Regular cardiac myocyte (primary cell): ENCODE results near the gene LDLRAD2. TPM values are rescaled to one million over a fixed set of nuclear protein-coding genes. Genes with fewer than 3 reads are reported as not detected.

Source experiments
- total RNA-seq: library from RNA; depleted of rRNA; stranded (reverse); fragments of >200 nt; gene quantifications from 2 replicates; pipeline ENCODE4 v1.2.3, GENCODE V29; 2014

LDLRAD2 gene, protein sequence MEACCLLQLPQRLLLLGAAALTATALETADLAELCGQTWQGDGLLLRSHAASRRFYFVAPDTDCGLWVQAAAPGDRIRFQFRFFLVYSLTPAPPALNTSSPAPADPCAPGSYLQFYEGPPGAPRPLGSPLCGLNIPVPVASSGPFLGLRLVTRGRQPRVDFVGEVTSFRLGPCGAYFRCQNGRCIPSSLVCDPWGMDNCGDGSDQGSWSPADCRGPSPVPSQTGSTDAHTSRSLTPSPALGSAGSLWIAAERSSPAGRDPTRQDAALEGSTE
- total RNA-seq, result 0.28 TPM in 1 of 2 replicates, not detected in the other

GRCh38 chr1:21811875-21812305 lies at the start of gene LDLRAD2:
Gene LDLRAD2 (plus strand): TSS chr1:21812265. CDS start chr1:21812452, 187 bp downstream.

DNA sequence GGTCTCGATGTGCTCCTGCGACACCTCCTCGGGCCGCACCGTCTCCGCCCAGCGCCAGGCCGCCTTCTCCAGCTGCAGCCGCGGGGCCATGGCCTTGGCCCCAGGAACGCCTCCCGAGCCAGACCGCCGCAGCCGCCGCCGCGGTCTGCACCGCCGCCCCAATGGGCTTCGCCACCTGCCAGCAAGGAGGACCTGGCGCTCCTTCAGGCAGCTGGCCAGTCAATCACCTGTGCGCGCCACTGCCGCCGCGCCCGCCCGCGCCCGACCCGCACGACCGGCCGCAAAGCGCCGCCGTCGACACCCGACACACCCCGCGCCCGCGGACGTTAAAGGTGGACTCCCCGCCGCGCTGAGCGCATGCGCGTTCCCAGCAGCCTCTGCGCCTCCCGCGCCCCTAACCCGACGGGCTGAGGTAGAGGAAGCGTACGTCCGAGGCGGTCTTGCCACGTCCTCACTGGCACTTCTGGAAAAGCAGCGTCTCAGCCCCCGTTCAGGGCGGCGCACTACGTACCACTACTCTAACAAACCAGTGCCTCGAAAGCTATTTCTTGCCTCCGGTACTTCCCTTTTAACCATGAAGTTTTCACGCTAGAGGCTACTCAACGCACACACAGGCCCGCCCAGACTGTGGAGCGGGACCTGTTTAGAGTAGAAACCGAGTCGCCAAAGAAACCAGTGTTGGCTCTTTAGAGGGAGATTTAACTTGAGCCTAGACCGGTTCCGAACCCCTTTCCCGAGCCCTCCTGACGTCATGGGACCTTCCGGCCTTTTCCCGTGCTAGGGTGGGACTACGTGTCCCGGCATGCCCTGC lies 29.0 kb upstream of the LDLRAD2 start, which contains the start of gene USP48:
TSS of gene USP48 (minus strand) at position 282 of the 811 bp plus-strand sequence. CDS start at position 90, 192 bp downstream.

Other genes with a start within 250 kb of the LDLRAD2 start
- under 0.01 and 0.56 TPM in 2 replicates for gene RAP1GAP, start 142.9 kb upstream of the LDLRAD2 start, total RNA-seq
- 36.9 and 43.3 TPM in 2 replicates for gene USP48, start 29.1 kb upstream of the LDLRAD2 start, total RNA-seq
- 158 and 164 TPM in 2 replicates for gene HSPG2, start 125.0 kb downstream of the LDLRAD2 start, total RNA-seq
- not detected in 2 replicates for gene CELA3B, start 164.8 kb downstream of the LDLRAD2 start, total RNA-seq
- gene CELA3A, start 189.4 kb downstream of the LDLRAD2 start, total RNA-seq, result not detected in 2 replicates
- gene CDC42, start 240.4 kb downstream of the LDLRAD2 start, total RNA-seq, result 466 and 585 TPM in 2 replicates